ENCODE data around the gene DALRD3. TPM values are rescaled to one million over a fixed set of nuclear protein-coding genes. Genes with fewer than 3 reads are reported as not detected.

The DALRD3 gene
- total and polyA plus RNA-seq, 2 experiments from 2014 or later = 54.6 to 78.0 TPM

- H3K4me3 ChIP-seq = no peak overlapping the region
- peak overlapping the region; percentile 39 for H3K27ac ChIP-seq
- H3K4me1 ChIP-seq (ENCODE audit: low read depth) = peaks cover 7% of the 10 kb centered on the region
- no peak for TF ChIP-seq CTCF (IDR thresholded peaks at IDR 0.05; ENCODE audit: low read depth, low read length)
- no peaks in the 10 kb centered on the region for H3K27me3 ChIP-seq
- no peaks in the 10 kb centered on the region for H3K9me3 ChIP-seq (ENCODE audit: low read depth)
- H3K36me3 ChIP-seq = peaks cover 19% of the 10 kb centered on the region
- DNase-seq (ENCODE audit: low read depth in 1 of 2, low spot score in 1 of 2) = no peak
Measured at GRCh38 chr3:48985831-48986376, 32.5 kb downstream of the DALRD3 start.

GRCh38 chr3:48984663-48985062 lies 33.7 kb downstream of the DALRD3 start:
- Histone ChIP-seq H3K4me3 (no peak overlapping the region), H3K4me1 (ENCODE audit: low read depth) (peaks cover 4% of the 10 kb centered on the region), H3K9me3 (ENCODE audit: low read depth) (no peaks in the 10 kb centered on the region), H3K36me3 (peaks cover 27% of the 10 kb centered on the region), H3K27me3 (no peaks in the 10 kb centered on the region), H3K27ac (peak overlapping the region; percentile 17)
- no peak for DNase-seq (ENCODE audit: low read depth in 1 of 2, low spot score in 1 of 2)
- no peak for TF ChIP-seq CTCF (IDR thresholded peaks at IDR 0.05; ENCODE audit: low read depth, low read length)

GRCh38 chr3:48983096-48983495 lies 35.3 kb downstream of the DALRD3 start:
- Histone ChIP-seq H3K36me3 (peaks cover 36% of the 10 kb centered on the region), H3K27me3 (no peaks in the 10 kb centered on the region), H3K27ac (peak overlapping the region; percentile 57), H3K9me3 (ENCODE audit: low read depth) (no peaks in the 10 kb centered on the region), H3K4me3 (no peak overlapping the region), H3K4me1 (ENCODE audit: low read depth) (no peaks in the 10 kb centered on the region)
- TF ChIP-seq CTCF (IDR thresholded peaks at IDR 0.05; ENCODE audit: low read depth, low read length) = no peak
- DNase-seq (ENCODE audit: low read depth in 1 of 2, low spot score in 1 of 2) = no peak

- Histone ChIP-seq H3K27me3 (no peaks in the 10 kb centered on the region), H3K27ac (peak overlapping the region; percentile 57), H3K4me1 (ENCODE audit: low read depth) (no peaks in the 10 kb centered on the region), H3K36me3 (peaks cover 36% of the 10 kb centered on the region), H3K9me3 (ENCODE audit: low read depth) (no peaks in the 10 kb centered on the region), H3K4me3 (no peak overlapping the region)
- TF ChIP-seq CTCF (IDR thresholded peaks at IDR 0.05; ENCODE audit: low read depth, low read length) = no peak
- DNase-seq (ENCODE audit: low read depth in 1 of 2, low spot score in 1 of 2) = no peak
Measured at GRCh38 chr3:48982686-48983085, 35.7 kb downstream of the DALRD3 start.

GRCh38 chr3:48982016-48982415 lies 36.4 kb downstream of the DALRD3 start:
- Histone ChIP-seq H3K4me1 (ENCODE audit: low read depth) (no peaks in the 10 kb centered on the region), H3K4me3 (no peak overlapping the region), H3K9me3 (ENCODE audit: low read depth) (no peaks in the 10 kb centered on the region), H3K36me3 (peaks cover 40% of the 10 kb centered on the region), H3K27ac (no peak overlapping the region), H3K27me3 (no peaks in the 10 kb centered on the region)
- DNase-seq (ENCODE audit: low read depth in 1 of 2, low spot score in 1 of 2) = no peak
- no peak for TF ChIP-seq CTCF (IDR thresholded peaks at IDR 0.05; ENCODE audit: low read depth, low read length)

Data from cardiac muscle cell (in vitro differentiated cells and primary cell).